Naive thymus-derived CD8-positive, alpha-beta T cell (primary cell): ENCODE measurements around the gene NOPCHAP1. TPM values are rescaled to one million over a fixed set of nuclear protein-coding genes. Genes with fewer than 3 reads are reported as not detected.

ENCODE experiments used
- ATAC-seq, 2 donors: fragments of 150-1000 bp; cut with Tn5 transposase in 1 of 2; sonication (Bioruptor Pico), chemical (Tn5 transposase) in 1 of 2; 1 replicate in 1 of 2; 2 replicates in 1 of 2; pipeline ENCODE4 v1.10.0; 2021; ENCODE audit warnings: mild to moderate bottlenecking in 2 of 2, moderate library complexity in 2 of 2
- POLR2A ChIA-PET: fragments of 350-600 bp; sonication (Branson Sonifier 250); formaldehyde crosslinking; loops from one replicate; lab custom pipeline; 2021; ENCODE audit warnings: antibody characterized with exemption; lab: Charles Lee
- DNase-seq, 10 donors: peaks; one replicate each; pipeline versions ENCODE4 v3.0.0 to v3.0.0-alpha.2; 2020 to 2022
- H3K27ac Mint-ChIP-seq, 10 donors: one replicate each; pipeline ENCODE4 v1.8.0; 2020 to 2022; ENCODE audit warnings: mild to moderate bottlenecking in 10 of 10, mixed read lengths in 10 of 10, moderate library complexity in 4 of 10, inconsistent platforms in 1 of 10
- H3K27me3 Mint-ChIP-seq, 5 donors: one replicate each; pipeline ENCODE4 v1.8.0; 2021 to 2022; ENCODE audit warnings: mixed read lengths in 5 of 5
- H3K36me3 Mint-ChIP-seq, 3 donors: one replicate each; pipeline ENCODE4 v1.8.0; 2020 to 2022; ENCODE audit warnings: mixed read lengths in 3 of 3, mild to moderate bottlenecking in 2 of 3, inconsistent platforms in 1 of 3
- H3K4me1 Mint-ChIP-seq, 4 donors: one replicate each; pipeline ENCODE4 v1.8.0; 2021 to 2022; ENCODE audit warnings: mixed read lengths in 4 of 4
- H3K4me3 Mint-ChIP-seq, 10 donors: one replicate each; pipeline ENCODE4 v1.8.0; 2020 to 2022; ENCODE audit warnings: mild to moderate bottlenecking in 10 of 10, mixed read lengths in 10 of 10, moderate library complexity in 6 of 10, inconsistent platforms in 1 of 10
- H3K9me3 Mint-ChIP-seq, 9 donors: one replicate each; pipeline ENCODE4 v1.8.0; 2020 to 2022; ENCODE audit warnings: mixed read lengths in 9 of 9, mild to moderate bottlenecking in 3 of 9, inconsistent platforms in 1 of 9, moderate library complexity in 1 of 9
- polyA plus RNA-seq, 3 donors: library from polyadenylated mRNA; unstranded; fragments of 300-500 nt; fragmentation: Illumina TruSeq; gene quantifications; one replicate each; pipeline ENCODE4 v1.2.3, GENCODE V29; 2021
- total RNA-seq, 8 experiments: library from RNA in 2 of 8; stranded (reverse) in 2 of 8; gene quantifications; one replicate each; pipeline ENCODE4 v1.2.3 and lab custom pipeline; 2021 to 2026

The NOPCHAP1 gene
- total and polyA plus RNA-seq, 5 experiments from 2014 or later = 15.4 to 25.8 (median 16.8) TPM

- no peaks in the 10 kb centered on the region for H3K36me3 Mint-ChIP-seq
- POLR2A ChIA-PET = no interaction called here
- peak overlapping the region; percentile 81 to 91 (median 88) for H3K4me3 Mint-ChIP-seq
- no peaks in the 10 kb centered on the region for H3K9me3 Mint-ChIP-seq
- H3K27me3 Mint-ChIP-seq = peaks cover 0 to 11% (median 3%) of the 10 kb centered on the region in 5 donors
- peak in 1 of 10 donors; percentile 2 for DNase-seq
- peaks cover 9 to 24% (median 19%) of the 10 kb centered on the region in 4 donors for H3K4me1 Mint-ChIP-seq
- peak overlapping the region in 9 of 10 donors; percentile 11 to 88 (median 69) for H3K27ac Mint-ChIP-seq
- ATAC-seq = no peak
Measured at GRCh38 chr12:104956870-104957718, 29.0 kb upstream of the NOPCHAP1 start.

- H3K4me1 Mint-ChIP-seq = peaks cover 9 to 24% (median 19%) of the 10 kb centered on the region in 4 donors
- no peaks in the 10 kb centered on the region for H3K36me3 Mint-ChIP-seq
- ATAC-seq = peak; percentile 41 to 43
- peak overlapping the region; percentile 81 to 91 (median 88) for H3K4me3 Mint-ChIP-seq
- peak in 7 of 10 donors; percentile 2 to 46 (median 34) for DNase-seq
- peak overlapping the region in 8 of 10 donors; percentile 44 to 88 (median 70) for H3K27ac Mint-ChIP-seq
- no peaks in the 10 kb centered on the region for H3K9me3 Mint-ChIP-seq
- peaks cover 0 to 11% (median 3%) of the 10 kb centered on the region in 5 donors for H3K27me3 Mint-ChIP-seq
- POLR2A ChIA-PET = interaction anchor here (1.2 kb wide), 1 partner anchor 820 kb away, joined by 4 read pairs; the partner anchor contains the start of gene NFYB
Measured at GRCh38 chr12:104957719-104958000, 28.5 kb upstream of the NOPCHAP1 start.

GRCh38 chr12:104958001-104958804, 27.9 kb upstream of the NOPCHAP1 start, which contains the start of gene SLC41A2:
SLC41A2 (minus strand) TSS chr12:104958290; CDS start chr12:104928527, 29,763 bp downstream.
- Mint-ChIP-seq H3K27me3 (peaks cover under 1 to 11% (median 3%) of the 10 kb centered on the region in 5 donors), H3K4me3 (peak within 1 kb of the TSS; percentile 87 to 97 (median 94)), H3K36me3 (no peaks in the 10 kb centered on the region), H3K4me1 (peaks cover 9 to 24% (median 19%) of the 10 kb centered on the region in 4 donors), H3K9me3 (no peaks in the 10 kb centered on the region), H3K27ac (peak within 1 kb of the TSS; percentile 75 to 97 (median 92))
- POLR2A ChIA-PET = interaction anchor here (1.2 kb wide), 1 partner anchor 820 kb away, joined by 4 read pairs; the partner anchor contains the start of gene NFYB
- peak; percentile 66 to 84 (median 74) for DNase-seq
- peak; percentile 83 to 89 for ATAC-seq

GRCh38 chr12:104958805-104959334, 27.2 kb upstream of the NOPCHAP1 start:
- Mint-ChIP-seq H3K4me3 (peak overlapping the region; percentile 87 to 97 (median 94)), H3K36me3 (no peaks in the 10 kb centered on the region), H3K27me3 (peaks cover 6 to 18% (median 10%) of the 10 kb centered on the region in 5 donors), H3K4me1 (peaks cover 9 to 24% (median 19%) of the 10 kb centered on the region in 4 donors), H3K27ac (peak overlapping the region; percentile 75 to 97 (median 92)), H3K9me3 (no peaks in the 10 kb centered on the region)
- no peak for DNase-seq
- POLR2A ChIA-PET = interaction anchor here (0.6 to 1.2 kb wide), 3 partner anchors 501 to 821 kb away, joined by 3 to 4 read pairs (median 3); partner anchors contain the start of gene NFYB
- peak in 1 of 2 donors; percentile 94 for ATAC-seq

GRCh38 chr12:104959335-104959841, 26.7 kb upstream of the NOPCHAP1 start:
- no peaks in the 10 kb centered on the region for H3K9me3 Mint-ChIP-seq
- H3K36me3 Mint-ChIP-seq = no peaks in the 10 kb centered on the region
- peak overlapping the region in 1 of 10 donors; percentile 53 for H3K27ac Mint-ChIP-seq
- ATAC-seq = no peak
- H3K27me3 Mint-ChIP-seq = peaks cover 8 to 20% (median 13%) of the 10 kb centered on the region in 5 donors
- DNase-seq = no peak
- POLR2A ChIA-PET = interaction anchor here (0.6 to 0.8 kb wide), 2 partner anchors 502 to 577 kb away, joined by 3 read pairs; no protein-coding TSS in a partner anchor
- H3K4me3 Mint-ChIP-seq = peak overlapping the region in 8 of 10 donors; percentile 87 to 97 (median 94)
- peaks cover 9 to 24% (median 19%) of the 10 kb centered on the region in 4 donors for H3K4me1 Mint-ChIP-seq

GRCh38 chr12:104960464-104960863, 25.7 kb upstream of the NOPCHAP1 start:
- peak overlapping the region in 1 of 10 donors; percentile 36 for H3K27ac Mint-ChIP-seq
- no peaks in the 10 kb centered on the region for H3K9me3 Mint-ChIP-seq
- no peak for ATAC-seq
- H3K4me3 Mint-ChIP-seq = no peak overlapping the region
- H3K4me1 Mint-ChIP-seq = peaks cover 9 to 24% (median 19%) of the 10 kb centered on the region in 4 donors
- peaks cover 8 to 30% (median 18%) of the 10 kb centered on the region in 5 donors for H3K27me3 Mint-ChIP-seq
- H3K36me3 Mint-ChIP-seq = peaks cover 0 to 1% (median 0%) of the 10 kb centered on the region in 3 donors
- POLR2A ChIA-PET = no interaction called here
- DNase-seq = no peak

GRCh38 chr12:104963757-104964156, 22.4 kb upstream of the NOPCHAP1 start:
- DNase-seq = no peak
- POLR2A ChIA-PET = no interaction called here
- no peak overlapping the region for H3K4me3 Mint-ChIP-seq
- peaks cover 10 to 30% (median 22%) of the 10 kb centered on the region in 5 donors for H3K27me3 Mint-ChIP-seq
- H3K27ac Mint-ChIP-seq = no peak overlapping the region
- H3K9me3 Mint-ChIP-seq = no peaks in the 10 kb centered on the region
- H3K36me3 Mint-ChIP-seq = peaks cover 0 to 3% (median 0%) of the 10 kb centered on the region in 3 donors
- peaks cover 3 to 21% (median 11%) of the 10 kb centered on the region in 4 donors for H3K4me1 Mint-ChIP-seq
- no peak for ATAC-seq

GRCh38 chr12:104964167-104964855, 21.8 kb upstream of the NOPCHAP1 start:
- H3K9me3 Mint-ChIP-seq = no peaks in the 10 kb centered on the region
- DNase-seq (no peak), ATAC-seq (no peak)
- peaks cover 10 to 30% (median 22%) of the 10 kb centered on the region in 5 donors for H3K27me3 Mint-ChIP-seq
- H3K27ac Mint-ChIP-seq = no peak overlapping the region
- H3K4me3 Mint-ChIP-seq = no peak overlapping the region
- POLR2A ChIA-PET = no interaction called here
- H3K36me3 Mint-ChIP-seq = peaks cover 0 to 3% (median 0%) of the 10 kb centered on the region in 3 donors
- peaks cover 0 to 15% (median 6%) of the 10 kb centered on the region in 4 donors for H3K4me1 Mint-ChIP-seq

GRCh38 chr12:104964856-104965205, 21.3 kb upstream of the NOPCHAP1 start:
- no peak overlapping the region for H3K27ac Mint-ChIP-seq
- peaks cover 0 to 3% (median 0%) of the 10 kb centered on the region in 3 donors for H3K36me3 Mint-ChIP-seq
- POLR2A ChIA-PET = no interaction called here
- H3K27me3 Mint-ChIP-seq = peaks cover 10 to 30% (median 22%) of the 10 kb centered on the region in 5 donors
- H3K4me3 Mint-ChIP-seq = no peak overlapping the region
- ATAC-seq (no peak), DNase-seq (no peak)
- H3K9me3 Mint-ChIP-seq = no peaks in the 10 kb centered on the region
- H3K4me1 Mint-ChIP-seq = peaks cover 0 to 11% (median 4%) of the 10 kb centered on the region in 4 donors

- POLR2A ChIA-PET = no interaction called here
- Mint-ChIP-seq H3K36me3 (peaks cover 0 to 3% (median 0%) of the 10 kb centered on the region in 3 donors), H3K27ac (no peak overlapping the region), H3K4me1 (peaks cover 0 to 7% (median 0%) of the 10 kb centered on the region in 4 donors), H3K27me3 (peaks cover 10 to 30% (median 19%) of the 10 kb centered on the region in 5 donors), H3K9me3 (no peaks in the 10 kb centered on the region), H3K4me3 (no peak overlapping the region)
- no peak for DNase-seq
- no peak for ATAC-seq
Measured at GRCh38 chr12:104966677-104967076, 19.4 kb upstream of the NOPCHAP1 start.

GRCh38 chr12:104969343-104969742, 16.8 kb upstream of the NOPCHAP1 start:
- peaks cover 2 to 12% (median 10%) of the 10 kb centered on the region in 5 donors for H3K27me3 Mint-ChIP-seq
- no peak for ATAC-seq
- peaks cover 0 to 7% (median 0%) of the 10 kb centered on the region in 4 donors for H3K4me1 Mint-ChIP-seq
- H3K4me3 Mint-ChIP-seq = no peak overlapping the region
- DNase-seq = no peak
- H3K36me3 Mint-ChIP-seq = peaks cover 0 to 3% (median 0%) of the 10 kb centered on the region in 3 donors
- H3K9me3 Mint-ChIP-seq = no peaks in the 10 kb centered on the region
- POLR2A ChIA-PET = no interaction called here
- no peak overlapping the region for H3K27ac Mint-ChIP-seq
